ENCODE data around the gene DLG3. TPM values are rescaled to one million over a fixed set of nuclear protein-coding genes. Genes with fewer than 3 reads are reported as not detected.

The DLG3 gene
- total RNA-seq, 1 experiment from 2014 or later = 48.4 TPM

GRCh38 chrX:70477734-70478075, 33.1 kb downstream of the DLG3 start:
- ChIA-PET CTCF (no interaction called here), RAD21 (ENCODE audit: low non-redundant PET in 1 of 2, low total read pairs in 2 of 2, uncharacterized antibody in 2 of 2, unreplicated experiment in 2 of 2) (no interaction called here), POLR2A (no interaction called here)
- no TSS peak for BruUV-seq (replicated peaks)
- no peak overlapping the region for H2AFZ ChIP-seq (ENCODE audit: low read depth, low read length, poor library complexity, severe bottlenecking)
- DNase-seq (ENCODE audit: low read depth, low spot score) = no peak
- no peaks in the 10 kb centered on the region for H3K9me3 ChIP-seq (ENCODE audit: control insufficient read depth in 1 of 2, insufficient read depth in 1 of 2, low read depth in 1 of 2, low read length in 2 of 2)
- ATAC-seq = peak; percentile 46
- no peaks in the 10 kb centered on the region for H3K27me3 ChIP-seq (ENCODE audit: insufficient read depth, low read length)
- H3K79me2 ChIP-seq (ENCODE audit: insufficient read depth, low read length) = peaks cover 16% of the 10 kb centered on the region; the same call in 1 of the 2 replicates
- H3K27ac ChIP-seq (ENCODE audit: low read depth, low read length) = peak overlapping the region; percentile 27; the same call in 1 of the 2 replicates
- no peaks in the 10 kb centered on the region for H4K20me1 ChIP-seq (ENCODE audit: insufficient read depth)
- peaks cover 62 to 85% of the 10 kb centered on the region in 2 experiments for H3K4me1 ChIP-seq (ENCODE audit: control insufficient read depth in 1 of 2, insufficient read depth in 2 of 2, low read length in 2 of 2)
- no peaks in the 10 kb centered on the region for H3K9me2 ChIP-seq (ENCODE audit: insufficient read depth)
- H3K4me3 ChIP-seq (replicated peaks in 1 of 2; ENCODE audit: low read depth in 1 of 2, low read length in 2 of 2) = peak overlapping the region in 1 of 2 experiments; percentile 44; a peak in 3 of 4 replicates
- H3K9ac ChIP-seq (ENCODE audit: low read length) = peak overlapping the region; percentile 57
- intact Hi-C loops (cut with micrococcal nuclease) = loop anchor here (2.0 kb wide), 1 partner anchor 23 kb away; no protein-coding TSS in a partner anchor
- H3K36me3 ChIP-seq (ENCODE audit: control insufficient read depth in 1 of 2, insufficient read depth in 2 of 2, low read length in 2 of 2) = no peaks in the 10 kb centered on the region
- TF ChIP-seq CBX3 (IDR thresholded peaks at IDR 0.05; ENCODE audit: low read depth) (no peak), CTCF (IDR thresholded peaks at IDR 0.05 in 2 of 3, conservative IDR thresholded peaks at IDR 0.05 in 1 of 3; ENCODE audit: borderline replicate concordance in 1 of 3, insufficient read depth in 1 of 3, low read depth in 2 of 3, low read length in 2 of 3) (no peak), RAD21 (IDR thresholded peaks at IDR 0.05; ENCODE audit: low read depth) (no peak), ELF1 (IDR thresholded peaks at IDR 0.05; ENCODE audit: borderline replicate concordance, low read depth) (no peak), CEBPB (IDR thresholded peaks at IDR 0.05; ENCODE audit: low read depth) (no peak), EZH2phosphoT487 (IDR thresholded peaks at IDR 0.05; ENCODE audit: borderline replicate concordance) (no peak), SIN3A (IDR thresholded peaks at IDR 0.05; ENCODE audit: low read depth) (no peak), YY1 (IDR thresholded peaks at IDR 0.05; ENCODE audit: extremely low read depth, insufficient replicate concordance, low read depth, low read length) (no peak), TCF7L2 (IDR thresholded peaks at IDR 0.05; ENCODE audit: borderline replicate concordance, extremely low read depth, insufficient read depth, insufficient read length) (no peak), SP1 (IDR thresholded peaks at IDR 0.05; ENCODE audit: low read depth) (no peak), SRF (IDR thresholded peaks at IDR 0.05; ENCODE audit: low read depth) (no peak), ZNF274 (IDR thresholded peaks at IDR 0.05; ENCODE audit: low read depth, low read length) (no peak), EGR1 (IDR thresholded peaks at IDR 0.05; ENCODE audit: low read depth) (no peak), FOSL1 (IDR thresholded peaks at IDR 0.05; ENCODE audit: low read depth) (no peak), POLR2AphosphoS5 (IDR thresholded peaks at IDR 0.05; ENCODE audit: low read depth, low read length) (no peak), POLR2A (IDR thresholded peaks at IDR 0.05; ENCODE audit: borderline replicate concordance, extremely low read depth, insufficient read depth, insufficient read length) (no peak), JUND (IDR thresholded peaks at IDR 0.05) (no peak)
- TF ChIP-seq, protein P1, sequence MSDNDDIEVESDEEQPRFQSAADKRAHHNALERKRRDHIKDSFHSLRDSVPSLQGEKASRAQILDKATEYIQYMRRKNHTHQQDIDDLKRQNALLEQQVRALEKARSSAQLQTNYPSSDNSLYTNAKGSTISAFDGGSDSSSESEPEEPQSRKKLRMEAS (IDR thresholded peaks at IDR 0.05) = no peak
- H3K4me2 ChIP-seq (ENCODE audit: low read length) = peak overlapping the region; percentile 75
